A172 (cell line): ENCODE data around the gene BLTP2. TPM values are rescaled to one million over a fixed set of nuclear protein-coding genes. Genes with fewer than 3 reads are reported as not detected.
"Not testable (repeated sequence)": the region's sequence is repeated elsewhere in the genome, so short reads cannot be mapped to it uniquely, and the experiment has no call there.

Experiments used
- DNase-seq: peaks from one replicate; pipeline ENCODE4 v3.0.0-alpha.2; 2015; ENCODE audit warnings: low spot score
- total RNA-seq: library from RNA; depleted of rRNA; stranded (reverse); fragments of >200 nt; shearing (Covaris generic); gene quantifications from 2 replicates; pipeline ENCODE4 v1.2.3, GENCODE V29; 2014

Gene BLTP2
- total RNA-seq, 1 experiment from 2014 or later: 119 TPM

DNA sequence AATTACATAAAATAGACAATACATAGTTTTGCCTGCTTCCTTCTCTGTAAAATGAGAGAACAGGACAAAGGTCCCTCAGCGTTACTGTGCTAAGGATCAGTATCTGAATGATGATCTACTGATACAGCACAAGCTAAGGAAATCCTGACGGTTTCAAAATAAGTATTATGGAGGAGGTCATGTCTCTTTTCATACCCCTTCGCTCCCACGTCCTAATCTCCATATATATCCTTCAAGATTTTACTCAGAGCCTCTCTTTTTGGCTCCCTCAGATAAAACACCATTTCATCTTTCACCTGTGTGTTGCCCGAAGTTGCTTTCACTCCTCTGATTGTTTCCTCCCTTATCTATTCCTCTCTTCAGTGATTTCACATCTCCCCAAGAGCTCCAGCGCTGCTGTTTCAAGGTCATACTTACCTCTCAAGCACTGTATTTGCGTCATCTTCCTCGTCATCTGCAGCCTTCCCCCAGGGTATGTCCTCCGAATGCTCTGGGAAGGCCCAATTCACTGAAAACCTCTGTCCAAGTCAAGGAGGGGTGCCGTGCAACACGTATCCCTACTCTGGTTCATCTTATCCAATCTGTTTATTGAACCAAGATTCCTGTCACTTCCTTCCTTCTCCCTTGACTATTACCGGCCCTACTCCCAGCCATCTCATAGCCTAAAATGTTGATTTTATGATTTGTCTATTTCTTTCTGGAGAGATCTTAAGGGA is 1.2 kb upstream of the BLTP2 start:
- no peak for DNase-seq

DNA sequence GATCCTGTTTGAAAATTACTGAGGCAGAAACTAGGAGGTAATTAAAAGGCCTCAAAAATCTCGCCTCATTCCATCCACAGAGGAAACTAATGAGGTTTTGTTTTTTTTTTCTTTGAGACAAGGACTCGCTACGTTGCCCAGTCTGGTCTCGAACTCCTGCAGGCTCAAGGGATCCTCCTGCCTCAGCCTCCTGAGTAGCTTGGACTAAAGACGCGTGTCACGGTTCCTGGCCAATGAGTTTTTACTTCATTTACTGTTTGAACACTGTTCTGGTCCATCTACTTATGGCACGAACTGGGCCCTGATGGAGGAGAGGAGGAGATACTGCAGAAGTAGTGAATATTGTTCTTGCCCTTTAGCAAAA is 600 bp upstream of the BLTP2 start:
- DNase-seq: no peak

DNA sequence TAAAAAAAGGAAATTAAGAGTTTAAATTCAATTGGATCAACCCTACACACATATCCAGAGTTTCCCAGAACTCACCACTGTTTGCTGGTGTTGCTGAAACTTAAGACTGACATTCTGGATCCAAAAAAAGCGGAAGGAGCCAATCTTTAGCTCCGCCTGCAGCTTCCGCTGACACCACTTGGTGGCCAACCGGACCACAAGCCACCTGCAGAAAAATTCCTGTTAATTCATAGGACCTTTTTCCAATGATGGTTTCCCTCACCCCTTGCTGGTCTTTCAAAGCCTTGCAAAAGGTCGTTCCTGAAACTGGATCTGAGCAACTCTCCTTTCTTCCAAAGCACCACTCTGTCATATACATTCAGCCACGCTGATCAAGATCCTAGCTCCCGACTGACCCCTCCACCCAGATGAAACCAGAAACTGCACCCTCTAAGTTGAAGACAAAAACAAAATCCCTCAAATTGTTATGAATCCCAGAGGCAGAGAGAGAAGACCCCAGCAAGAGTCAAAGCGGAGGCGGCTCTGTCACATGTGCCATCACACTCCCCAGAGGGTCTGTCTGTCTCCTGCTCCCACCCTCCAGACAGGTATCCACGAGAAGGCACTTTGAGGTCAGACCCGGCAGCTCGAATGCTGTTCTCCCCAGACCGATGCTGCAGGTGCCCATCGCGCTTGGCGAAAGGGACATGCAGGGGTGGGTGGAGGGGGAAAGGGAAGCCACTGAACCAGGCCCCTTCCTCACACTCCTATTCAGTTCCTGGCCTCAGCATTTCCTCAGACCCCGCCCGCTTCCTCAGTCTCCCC is 773 bp downstream of the BLTP2 start:
- DNase-seq: peak; percentile 64

DNA sequence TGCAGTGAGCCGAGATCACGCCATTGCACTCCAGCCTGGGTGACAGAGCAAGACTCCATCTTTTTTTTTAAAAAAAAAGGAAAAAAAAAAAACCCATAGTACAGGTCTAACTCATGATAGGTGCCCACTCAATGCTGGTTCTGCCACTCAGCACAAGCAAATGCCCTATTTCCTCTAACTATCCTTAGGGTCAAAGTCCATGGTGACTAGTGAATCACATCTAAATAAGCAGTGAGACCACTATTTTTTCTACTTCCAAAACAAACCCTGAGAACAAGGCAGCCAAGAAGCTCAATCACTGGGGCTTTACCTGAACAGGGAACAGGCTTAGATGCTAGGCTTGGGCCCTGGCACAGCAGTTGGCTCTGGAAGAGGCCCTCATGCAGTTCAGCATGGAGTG is 3.4 kb downstream of the BLTP2 start:
- no peak for DNase-seq

DNA sequence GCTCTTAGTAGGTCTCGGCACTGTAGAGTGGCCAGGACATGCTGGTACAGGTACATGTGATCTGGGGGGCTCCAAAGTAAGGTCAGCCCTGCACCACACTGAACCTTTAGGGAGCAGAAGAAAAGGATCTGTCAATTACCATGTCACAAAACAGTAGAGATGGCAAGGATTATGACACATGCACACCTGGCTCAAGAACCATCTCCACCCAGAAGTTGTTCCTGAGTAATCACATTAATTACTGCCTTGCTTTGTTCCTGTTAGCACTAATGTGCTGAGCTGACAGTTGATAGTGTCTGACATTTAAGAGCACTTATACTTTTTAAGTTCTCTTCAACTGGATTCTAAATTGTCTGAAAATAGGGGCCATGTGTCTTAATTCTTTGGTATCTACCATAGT is 9.5 kb downstream of the BLTP2 start:
- DNase-seq: no peak

DNA sequence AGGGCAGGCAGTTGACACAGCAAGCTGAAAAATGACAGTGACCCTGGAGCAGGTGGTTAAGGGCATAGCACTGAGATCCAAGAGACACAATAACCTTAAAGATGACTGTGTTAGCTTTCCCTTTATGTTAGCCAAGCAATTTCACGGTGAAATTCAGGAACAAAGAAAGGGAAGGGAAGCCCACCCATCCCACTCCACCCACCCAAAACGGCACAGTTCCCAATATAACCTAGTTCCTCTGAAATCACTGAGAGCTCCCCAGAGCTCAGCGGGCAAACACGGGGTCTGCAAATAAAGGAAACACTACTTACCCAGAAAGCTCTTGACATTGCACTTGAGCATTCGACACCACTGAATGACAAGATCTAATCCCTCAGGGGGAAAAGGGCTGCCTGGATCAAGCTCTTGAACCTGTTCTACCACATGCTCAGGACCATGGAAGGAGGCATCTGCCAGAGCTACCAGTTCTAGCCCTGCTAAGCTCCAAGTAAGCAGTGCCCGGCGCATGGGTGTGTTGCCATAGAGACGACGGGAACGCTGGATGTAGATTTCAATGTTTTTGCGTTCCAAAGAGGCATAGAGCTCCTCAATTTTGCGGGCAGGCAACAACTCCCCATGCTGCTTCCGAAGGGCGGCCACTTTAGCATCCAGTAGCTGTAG is 10.6 kb downstream of the BLTP2 start:
- DNase-seq: no peak

DNA sequence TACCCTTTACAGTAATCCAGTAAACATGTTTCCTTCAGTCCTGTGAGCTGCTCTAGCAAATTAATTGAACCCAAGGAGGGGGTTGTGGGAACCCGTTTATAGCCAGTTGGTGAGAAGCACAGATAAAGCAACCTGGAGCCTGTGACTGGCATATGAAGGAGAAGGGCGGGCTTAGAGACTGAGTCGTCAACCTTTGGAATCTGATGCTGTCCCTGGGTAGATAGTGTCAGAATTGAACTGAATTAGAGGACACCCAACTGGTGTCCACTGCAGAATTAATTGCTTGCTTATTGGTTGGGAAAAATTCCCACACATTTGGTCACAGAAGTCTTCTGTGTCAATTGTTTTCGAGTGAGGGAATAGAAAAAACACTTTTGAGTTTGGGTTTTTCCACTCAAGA is 18.1 kb downstream of the BLTP2 start:
- DNase-seq: no peak

DNA sequence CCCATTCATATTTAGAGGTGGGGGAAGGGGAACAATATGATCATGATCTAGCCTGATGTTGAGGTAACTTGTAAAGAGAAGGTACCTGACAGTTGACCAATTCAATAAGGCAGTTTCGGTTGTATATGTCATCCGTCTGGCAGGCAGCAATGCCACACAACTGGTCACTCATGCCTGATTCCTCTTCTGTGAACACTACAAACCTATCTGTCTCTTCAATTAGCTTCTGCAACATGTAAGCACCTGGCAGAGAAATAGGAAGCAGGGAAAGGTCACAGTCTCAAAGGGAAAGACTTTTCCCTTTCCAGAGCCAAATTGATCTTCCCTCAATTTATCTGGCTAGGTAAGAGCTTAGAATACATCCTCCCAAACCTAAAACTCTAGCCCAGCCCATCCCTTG is 20.8 kb downstream of the BLTP2 start:
- no peak for DNase-seq

DNA sequence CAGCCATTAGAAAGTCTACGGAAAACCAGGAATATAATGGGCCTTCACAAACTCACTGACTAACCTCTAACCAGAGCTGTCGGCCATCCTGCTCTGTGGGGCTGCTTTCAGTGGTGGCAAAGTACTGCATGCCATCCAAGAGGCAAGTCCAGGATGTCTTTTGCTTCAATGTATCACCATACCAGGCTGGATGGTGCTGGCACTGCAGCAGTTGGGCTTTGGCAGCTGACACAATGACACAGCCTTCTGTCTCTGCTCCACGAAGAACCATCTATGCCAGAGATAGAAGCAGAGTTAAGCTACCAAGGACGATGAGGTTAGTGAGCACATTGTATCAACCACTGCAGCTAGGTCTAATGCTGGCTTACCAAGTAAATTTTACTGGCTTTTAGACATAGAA is 21.3 kb downstream of the BLTP2 start:
- DNase-seq: no peak

DNA sequence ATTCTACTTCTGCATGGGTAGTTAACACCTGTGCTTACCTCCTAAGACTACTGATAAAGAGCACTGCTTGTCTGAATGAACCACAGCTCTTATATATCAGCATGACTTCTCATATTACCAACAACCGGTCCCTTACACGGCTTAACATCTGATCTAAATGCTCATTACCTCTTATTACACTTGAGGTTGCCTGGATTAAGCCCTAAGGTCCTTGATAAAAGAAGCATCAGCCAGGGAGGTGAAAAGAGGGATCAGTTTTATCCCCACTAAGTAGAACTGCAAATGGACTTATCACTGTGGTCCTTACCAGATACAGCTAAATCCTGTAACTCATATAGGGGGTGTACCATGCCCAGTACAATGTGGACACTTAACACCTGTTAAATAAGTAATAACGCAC is 22.8 kb downstream of the BLTP2 start:
- DNase-seq: no peak

DNA sequence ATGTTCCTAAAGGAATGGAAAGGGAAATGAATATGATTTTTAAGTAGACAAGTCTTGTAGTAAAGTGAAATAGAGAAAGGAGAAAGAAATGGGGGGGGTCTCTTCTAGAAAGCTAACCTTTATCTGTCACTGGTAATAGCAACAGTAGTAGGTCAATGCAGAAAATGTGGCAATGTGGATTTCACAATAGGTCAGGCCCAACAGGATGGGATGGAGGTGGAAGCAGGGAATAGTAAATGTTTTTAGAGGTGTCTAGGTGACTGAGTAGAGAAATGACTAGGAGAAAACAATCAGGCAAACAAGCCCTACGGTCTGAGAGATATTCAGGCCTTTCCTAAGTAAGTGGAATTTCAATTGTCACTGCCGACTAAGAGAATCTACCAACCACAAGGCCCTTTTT is 24.9 kb downstream of the BLTP2 start:
- no peak for DNase-seq

DNA sequence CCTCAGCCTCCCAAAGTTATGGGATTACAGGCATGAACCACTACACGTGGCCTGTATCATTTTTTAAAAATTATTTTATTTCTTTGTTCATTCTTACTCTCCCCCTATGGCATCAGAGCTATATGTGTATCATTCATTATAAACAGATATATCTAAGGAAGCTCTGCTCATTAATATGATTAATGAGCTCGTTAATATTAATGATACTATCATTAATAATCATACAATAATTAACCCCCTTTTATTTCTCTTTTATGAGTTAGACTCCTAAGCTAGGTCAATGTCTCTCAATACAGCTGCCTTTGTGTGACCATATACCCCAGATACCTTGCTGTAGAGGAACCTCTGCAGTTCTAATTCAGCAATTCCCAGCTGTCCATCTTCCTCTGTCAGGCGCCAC is 26.5 kb downstream of the BLTP2 start:
- no peak for DNase-seq

DNA sequence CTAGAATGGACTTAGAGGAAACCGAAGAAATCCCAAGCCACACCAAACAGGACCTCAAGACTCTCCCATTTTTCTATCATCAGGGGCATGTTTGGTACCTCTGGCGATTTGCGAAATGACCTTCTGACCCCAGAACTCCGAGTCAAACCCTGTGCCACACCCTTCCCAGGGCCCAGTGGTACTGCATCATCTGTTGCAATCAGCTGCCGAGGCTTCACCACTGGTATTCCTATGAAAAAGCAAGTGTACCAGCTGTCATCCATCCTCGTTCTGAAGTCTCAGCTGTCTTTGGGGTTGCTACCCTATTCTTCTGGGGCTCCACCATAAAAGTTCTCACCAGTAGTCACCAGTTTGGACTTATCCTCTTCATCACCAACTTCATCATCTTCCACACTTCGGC is 28.7 kb downstream of the BLTP2 start:
- no peak for DNase-seq

DNA sequence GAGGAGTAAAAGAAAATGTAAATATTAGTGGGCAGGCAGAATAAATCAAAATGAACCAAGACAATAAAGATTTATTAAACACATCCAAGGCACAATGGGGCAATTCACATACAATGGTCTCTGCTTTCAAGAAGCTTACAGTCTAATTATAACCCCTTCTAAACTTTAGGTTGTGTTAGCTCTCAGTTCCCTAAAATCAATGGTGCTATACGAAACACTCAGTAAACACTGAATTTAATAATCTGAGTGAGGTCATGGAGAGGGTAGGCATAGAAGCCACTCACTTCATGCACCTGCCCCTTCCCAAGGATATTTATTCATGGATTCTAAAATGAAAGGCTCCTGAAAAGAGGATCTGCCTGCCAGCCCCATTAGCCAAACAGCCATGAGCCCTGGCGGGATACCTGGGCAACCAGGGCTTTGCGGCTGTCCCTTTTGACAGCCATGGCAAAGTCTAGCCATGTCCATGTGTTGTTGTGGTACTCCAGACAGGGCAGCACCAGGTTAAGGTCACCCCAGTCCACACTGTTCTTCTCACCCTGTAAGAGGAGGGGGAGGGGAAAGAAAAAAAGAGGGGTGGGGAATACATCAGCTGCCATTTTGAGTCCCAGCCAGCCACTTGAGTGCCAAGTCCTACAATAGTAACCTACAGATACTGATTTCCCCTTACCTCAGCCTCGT is 29.6 kb downstream of the BLTP2 start:
- DNase-seq: no peak

DNA sequence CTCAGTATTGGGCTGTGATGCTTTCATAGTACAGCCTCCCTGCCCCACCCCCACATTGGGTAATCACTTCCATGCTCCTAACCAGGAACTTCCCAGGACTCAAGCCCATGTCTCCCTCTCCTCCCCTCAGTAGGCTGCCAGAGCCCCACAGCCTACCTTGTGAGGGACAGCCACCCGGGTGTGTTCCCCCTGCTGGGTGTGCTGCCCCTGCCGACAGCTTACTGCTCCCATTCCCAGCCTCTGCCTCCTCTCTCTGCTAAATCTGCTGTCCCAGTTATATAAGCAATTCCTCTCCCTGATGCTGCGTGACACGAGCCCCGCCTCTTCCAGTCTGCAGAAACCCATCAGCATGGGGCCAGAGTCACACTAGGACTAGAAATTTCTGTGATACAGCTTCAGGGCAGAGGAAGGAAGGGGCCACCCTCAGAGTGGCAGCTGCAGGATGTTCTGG is 31.0 kb downstream of the BLTP2 start, which contains the start of gene RSKR:
RSKR (minus strand) TSS at position 255 of the 451 bp plus-strand sequence; CDS start at position 231, 24 bp downstream.
- DNase-seq: no peak

DNA sequence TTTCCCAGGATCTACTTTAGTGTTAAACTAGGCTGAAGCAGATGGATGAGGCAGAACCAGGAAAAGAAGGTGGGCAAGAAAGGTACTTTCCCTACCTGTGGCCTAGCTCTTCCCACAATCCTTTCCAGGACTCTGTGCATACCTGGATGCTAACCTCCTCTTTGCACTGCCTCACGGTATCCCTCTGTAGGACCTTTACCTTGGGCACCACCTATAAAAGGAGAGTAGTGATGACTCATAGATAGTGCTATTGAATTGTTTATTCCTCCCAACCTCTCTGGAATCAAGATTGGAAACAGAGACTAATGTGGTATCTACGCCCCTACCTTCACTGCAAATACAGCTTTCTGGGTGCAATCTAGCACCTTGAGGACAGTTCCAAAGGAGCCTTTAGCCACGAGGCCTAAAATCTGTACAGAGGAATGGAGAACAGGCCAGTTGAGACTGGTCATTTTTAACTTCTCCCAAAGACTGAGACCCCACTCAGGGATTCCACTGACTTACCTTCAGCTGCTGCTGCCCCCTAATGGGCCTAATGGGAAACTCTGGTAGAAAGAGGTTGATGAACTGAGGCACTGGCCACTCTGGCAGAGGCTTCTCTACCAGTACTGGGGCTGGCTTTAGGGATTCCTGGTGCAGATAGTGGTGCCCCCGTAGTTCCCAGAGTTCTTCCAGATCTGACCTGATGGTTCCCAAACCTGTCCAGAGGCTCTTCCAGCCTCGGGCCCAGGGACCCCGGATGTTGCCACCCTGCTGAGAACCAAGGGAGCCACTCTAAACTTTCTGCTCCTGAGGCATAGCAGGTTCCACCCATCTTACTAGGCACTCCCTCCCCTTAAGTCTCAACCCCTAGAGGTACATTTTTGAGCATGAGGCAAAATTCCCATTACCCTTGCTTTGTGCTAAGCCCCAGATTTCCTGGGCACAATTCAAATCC is 31.8 kb downstream of the BLTP2 start:
- DNase-seq: peak; percentile 27

DNA sequence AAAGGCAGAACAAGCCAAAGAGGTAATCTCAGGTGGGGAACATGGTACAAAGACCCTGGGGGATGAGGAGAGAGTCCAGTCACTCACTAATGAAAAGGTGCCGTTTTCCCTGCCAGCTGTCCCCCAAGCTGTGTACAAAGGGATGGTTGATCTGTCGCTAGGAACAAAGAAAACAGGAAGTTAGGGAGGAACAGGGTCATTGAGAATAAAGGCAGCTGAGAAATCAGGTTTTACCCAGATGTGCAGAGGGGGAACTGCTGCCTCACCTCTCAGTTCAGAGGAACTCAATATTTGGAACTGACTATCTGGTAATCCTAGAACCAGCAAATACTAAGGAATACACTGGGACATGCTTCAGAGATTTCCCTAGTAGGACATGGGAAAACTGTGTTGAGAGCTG is 32.4 kb downstream of the BLTP2 start:
- DNase-seq: no peak

DNA sequence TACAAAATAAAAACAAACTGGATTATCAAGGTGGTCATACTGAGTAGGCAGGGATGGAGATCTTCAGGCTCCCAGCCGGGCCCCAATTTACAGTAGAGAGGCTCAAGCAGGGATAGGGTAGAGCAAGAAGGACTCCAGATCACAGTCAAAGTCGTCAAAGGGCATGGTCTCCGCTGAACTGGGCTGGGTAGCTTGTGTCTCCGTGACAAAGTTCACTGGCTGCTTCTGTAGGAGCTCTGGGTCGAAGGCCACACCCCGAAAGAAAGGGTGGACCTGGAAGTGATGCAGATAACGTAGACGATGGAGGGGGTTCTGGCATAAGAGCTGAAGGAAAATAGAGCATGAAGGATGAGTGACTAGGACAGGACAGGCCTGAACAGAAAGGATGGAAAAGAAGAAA is 34.6 kb downstream of the BLTP2 start:
- no peak for DNase-seq

DNA sequence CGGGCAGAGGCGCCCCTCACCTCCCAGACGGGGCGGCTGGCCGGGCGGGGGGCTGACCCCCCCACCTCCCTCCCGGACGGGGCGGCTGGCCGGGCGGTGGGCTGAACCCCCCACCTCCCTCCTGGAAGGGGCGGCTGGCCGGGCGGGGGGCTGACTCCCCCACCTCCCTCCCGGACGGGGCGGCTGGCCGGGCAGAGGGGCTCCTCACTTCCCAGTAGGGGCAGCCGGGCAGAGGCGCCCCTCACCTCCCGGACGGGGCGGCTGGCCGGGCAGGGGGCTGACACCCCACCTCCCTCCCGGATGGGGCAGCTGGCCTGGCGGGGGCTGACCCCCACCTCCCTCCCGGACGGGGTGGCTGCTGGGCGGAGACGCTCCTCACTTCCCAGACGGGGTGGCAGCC is 40.9 kb downstream of the BLTP2 start:
- DNase-seq: not testable (repeated sequence)

DNA sequence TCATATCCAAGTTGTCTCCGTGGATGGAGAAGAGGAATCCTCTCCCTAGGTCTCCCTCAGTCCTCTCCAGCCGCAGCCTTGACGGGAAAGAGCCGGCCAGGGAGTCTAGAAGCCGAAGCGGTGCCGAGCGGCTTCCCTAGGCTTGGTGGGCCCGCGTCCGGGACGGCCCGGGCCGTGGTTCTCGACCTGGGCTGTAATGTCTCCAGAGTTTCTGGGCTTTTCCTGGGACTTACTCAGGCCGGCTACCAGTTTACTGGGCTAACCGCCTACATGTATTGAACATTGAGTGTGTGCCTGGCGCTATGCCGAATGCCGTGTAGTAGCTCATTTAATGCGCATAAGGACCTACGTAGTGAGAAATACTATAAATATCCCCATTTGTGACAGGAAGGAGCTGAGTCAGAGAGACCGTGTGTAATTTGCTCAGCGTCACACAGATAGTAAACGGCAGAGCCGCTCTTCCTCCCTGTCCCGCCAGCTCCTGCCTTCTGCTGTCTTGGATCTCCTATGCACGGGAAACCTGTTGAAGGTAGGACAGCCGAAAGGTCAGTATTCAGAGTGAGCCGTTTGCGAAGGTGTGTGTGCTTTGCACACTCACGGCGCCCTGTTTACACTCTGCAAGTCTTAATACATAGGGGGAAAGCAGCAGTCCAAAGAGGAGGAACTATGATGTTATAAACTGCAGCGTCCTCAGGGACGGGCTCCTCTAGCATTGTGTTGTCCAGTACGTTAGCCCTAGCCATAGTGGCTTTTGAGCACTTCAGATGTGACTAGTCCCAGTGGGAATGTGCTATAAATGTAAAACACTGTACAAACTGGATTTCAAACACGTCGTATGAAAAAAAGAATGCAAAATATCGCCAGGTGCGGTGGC is 45.4 kb downstream of the BLTP2 start:
- peak; percentile 91 for DNase-seq
